HG03097 (cell line): ENCODE results near the gene UQCR11.
A peak's percentile ranks its signal among the peaks of the same experiment; 100 is the strongest.

Source experiments
- ATAC-seq: cut with Tn5 transposase; IDR thresholded peaks from one replicate; pipeline ENCODE4 v1.9.1; 2021; ENCODE audit not compliant: unreplicated experiment, low FRiP score

UQCR11 gene

DNA sequence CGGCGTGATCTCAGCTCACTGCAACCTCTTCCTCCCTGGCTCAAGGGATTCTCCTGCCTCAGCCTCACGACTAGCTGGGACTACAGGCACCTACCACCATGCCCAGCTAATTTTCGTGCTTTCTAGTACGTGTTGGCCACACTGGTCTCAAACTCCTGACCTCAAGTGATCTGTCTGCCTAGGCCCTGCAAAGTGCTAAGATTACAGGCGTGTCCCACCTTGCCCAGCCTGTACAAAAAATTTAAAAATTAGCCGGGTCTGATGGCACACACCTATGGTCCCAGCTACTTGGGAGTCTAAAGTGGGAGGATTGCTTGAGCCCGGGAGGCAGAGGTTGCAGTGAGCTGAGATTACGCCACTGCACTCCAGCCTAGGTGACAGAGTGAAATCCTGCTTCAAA is 32.5 kb downstream of the UQCR11 start:
- no peak for ATAC-seq

DNA sequence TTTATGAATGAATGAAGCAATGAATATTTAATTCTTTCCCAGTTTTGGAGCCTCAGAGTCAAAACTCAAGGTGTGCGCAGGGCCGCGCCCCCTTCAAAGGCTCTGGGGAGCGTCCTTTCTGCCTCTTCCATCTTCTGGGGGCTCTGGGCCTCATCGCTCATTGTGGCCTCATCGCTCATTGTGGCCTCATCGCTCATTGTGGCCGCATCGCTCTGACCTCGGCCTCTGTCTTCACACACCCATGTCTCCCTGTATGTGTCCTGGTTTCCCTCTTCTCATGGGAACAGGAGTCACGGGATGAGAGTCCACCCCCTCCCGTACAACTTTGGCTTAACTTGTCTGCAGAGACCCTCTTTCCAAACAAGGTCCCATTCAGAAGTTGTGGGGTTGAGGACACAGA is 33.9 kb downstream of the UQCR11 start:
- ATAC-seq = no peak

GRCh38 chr19:1570836-1571235 is 34.4 kb downstream of the UQCR11 start:
- no peak for ATAC-seq

DNA sequence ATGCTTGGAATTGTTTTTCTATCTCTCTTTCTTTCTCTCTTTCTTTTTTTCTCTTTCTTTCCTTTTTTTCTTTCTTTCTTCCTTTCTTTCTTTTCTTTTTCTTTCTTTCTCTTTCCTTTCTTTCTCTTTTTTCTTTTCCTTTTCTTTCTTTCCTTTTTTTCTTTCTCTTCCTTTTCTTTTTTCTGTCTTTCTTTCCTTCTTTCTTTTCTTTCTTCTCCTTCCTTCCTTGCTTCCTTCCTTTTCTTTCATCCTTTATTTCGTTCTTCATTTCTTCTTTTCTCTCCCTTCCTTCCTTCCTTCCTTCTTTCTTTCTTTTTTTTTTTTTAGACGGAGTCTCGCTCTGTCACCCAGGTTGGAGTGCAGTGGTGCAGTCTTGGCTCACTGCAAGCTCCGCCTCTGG is 35.3 kb downstream of the UQCR11 start:
- no peak for ATAC-seq

DNA sequence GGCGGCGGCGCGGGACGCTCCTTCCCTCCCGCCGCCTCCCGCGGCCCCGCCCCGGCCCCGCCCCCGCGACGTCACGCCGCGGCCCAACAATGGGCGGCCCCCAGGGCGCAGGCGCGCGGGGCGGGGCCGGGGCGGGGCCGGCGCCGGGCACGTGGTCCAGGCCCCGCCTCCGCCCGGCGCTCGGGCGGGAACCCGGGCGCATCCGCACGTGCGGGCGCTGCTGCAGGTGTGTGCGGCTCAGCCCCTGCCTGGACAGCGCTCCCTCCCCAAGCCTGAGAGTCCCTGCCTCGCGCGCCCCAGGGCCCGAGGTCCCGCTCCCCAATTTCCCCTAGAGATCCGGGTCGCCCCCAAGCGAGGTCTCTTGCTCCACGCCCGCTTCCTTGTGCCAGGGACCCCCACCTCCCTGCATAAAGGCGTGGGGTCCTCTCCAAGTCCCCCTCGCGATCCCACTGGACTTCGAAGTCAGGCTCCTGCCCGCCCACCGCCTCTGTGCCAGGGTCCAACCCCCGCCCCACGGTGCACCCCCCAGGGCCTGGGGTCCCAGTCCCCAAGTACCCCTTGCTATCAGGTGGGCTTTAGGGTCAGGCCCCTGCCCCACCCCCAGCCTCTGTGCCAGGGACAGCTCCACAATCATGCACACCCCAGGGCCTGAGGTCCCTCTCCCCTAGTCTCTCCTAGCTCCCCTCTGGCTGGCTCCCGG is 36.8 kb downstream of the UQCR11 start, which contains the start of gene MEX3D:
Gene MEX3D, minus strand, starts transcription at position 6 of the 700 bp plus-strand sequence. CDS start 267 bp downstream, outside the sequence.
- ATAC-seq = peak; percentile 58

- peak; percentile 6 for ATAC-seq
Observed at GRCh38 chr19:1567848-1568227, 37.4 kb downstream of the UQCR11 start.

DNA sequence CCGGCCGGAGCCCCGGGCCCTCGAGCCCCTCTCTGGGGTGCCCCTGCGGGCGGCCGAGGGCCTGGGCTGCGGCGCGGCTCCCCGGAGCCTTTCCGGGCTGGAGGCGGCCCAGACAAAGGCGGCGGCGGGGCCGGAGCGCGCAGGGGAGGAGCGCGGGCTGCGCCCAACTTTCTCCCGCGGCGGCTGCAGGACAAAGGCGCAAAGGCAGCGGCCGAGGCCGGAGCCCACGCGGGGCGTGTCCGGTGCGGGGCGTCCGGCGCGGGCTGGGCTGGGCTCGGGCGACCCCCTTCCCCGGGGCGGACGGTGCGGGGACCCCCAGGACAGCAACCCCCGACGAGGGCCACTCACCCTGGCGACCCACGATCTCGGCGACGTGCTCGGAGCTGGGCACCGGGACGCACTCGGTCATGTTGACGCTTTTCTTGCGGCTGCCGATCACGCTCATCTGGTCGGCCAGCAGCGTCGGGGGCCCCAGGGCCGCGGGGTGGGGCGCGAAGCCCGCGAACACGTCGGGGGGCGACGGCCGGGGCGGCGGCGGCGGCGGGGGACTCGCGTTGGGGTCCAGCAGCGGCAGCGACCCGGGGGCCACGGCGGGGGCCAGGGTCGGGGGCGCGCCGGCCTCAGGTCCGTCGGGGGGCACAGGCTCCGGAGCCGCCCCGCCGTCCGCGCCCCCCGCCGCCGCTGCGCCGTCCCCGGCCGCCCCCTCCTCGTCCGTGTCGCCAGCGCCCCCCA is 38.0 kb downstream of the UQCR11 start:
- ATAC-seq = no peak

- no peak for ATAC-seq
Observed at GRCh38 chr19:1566392-1567115, 38.7 kb downstream of the UQCR11 start.

DNA sequence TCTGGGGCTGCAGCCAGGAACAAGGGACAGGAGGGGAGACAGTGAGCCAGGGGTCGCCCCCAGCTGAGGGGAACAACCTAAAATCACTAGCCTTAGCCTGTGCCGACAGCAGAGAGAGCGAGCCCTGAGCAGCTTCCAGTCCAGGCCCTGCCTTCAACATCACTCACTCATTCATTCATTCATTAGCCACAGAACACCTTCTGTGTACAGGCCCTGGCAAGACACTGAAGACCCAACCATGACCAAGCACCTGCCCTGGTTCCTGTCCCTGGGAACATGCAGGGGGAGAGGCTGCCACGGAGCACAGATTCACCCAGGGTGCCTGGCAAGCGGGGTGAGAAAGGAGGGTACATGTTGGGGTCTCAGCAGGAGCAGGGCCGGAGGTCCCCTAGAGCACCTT is 42.0 kb downstream of the UQCR11 start:
- no peak for ATAC-seq

DNA sequence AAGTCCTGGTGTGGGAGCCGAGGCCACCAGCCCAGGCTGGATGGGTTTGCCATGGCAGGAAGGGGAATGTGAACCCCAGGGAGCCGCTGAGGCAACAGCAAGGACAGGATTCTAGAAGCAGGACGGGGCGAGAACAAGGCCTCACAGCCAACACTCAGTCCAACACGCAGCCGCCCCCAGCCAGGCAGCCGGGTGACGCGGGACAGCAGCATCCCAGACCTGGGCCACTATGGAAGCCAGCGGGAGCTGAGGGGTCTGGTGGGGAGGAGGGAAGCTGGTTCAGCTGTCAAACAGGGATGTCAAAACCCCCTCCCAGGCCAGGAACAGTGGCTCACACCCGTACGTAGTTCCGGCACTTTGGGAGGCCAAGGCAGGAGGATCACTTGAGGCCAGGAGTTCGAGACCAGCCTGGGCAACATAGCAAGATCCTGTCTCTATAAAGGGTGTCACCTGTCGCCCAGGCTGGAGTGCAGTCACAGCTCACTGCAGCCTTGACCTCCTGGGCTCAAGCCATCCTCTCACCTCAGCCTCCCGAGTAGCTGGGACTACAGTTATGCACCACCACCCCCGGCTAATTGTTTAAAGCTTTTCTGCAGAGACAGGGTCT is 43.9 kb downstream of the UQCR11 start:
- ATAC-seq = no peak

- ATAC-seq = no peak
Observed at GRCh38 chr19:1560286-1560882, 44.9 kb downstream of the UQCR11 start.

DNA sequence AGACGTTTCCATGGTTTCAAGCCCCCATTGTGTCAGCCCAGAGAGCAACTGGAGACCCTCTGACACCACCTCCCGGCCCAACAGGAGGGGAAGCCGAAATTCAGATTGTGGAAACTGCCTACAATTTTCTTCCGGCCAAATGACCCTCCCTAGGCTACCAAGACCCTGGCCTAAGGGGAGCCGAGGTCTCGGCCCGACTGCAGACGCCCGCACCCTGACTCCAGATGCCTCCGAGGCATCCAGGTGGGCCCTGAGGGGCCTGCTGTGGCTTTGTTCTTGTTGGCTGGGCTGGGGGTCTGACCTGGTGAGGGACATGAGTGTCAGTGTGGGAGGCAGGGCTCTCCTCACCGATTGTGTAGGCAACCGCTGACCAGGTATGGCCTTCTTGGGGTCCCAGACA is 46.7 kb downstream of the UQCR11 start:
- no peak for ATAC-seq

DNA sequence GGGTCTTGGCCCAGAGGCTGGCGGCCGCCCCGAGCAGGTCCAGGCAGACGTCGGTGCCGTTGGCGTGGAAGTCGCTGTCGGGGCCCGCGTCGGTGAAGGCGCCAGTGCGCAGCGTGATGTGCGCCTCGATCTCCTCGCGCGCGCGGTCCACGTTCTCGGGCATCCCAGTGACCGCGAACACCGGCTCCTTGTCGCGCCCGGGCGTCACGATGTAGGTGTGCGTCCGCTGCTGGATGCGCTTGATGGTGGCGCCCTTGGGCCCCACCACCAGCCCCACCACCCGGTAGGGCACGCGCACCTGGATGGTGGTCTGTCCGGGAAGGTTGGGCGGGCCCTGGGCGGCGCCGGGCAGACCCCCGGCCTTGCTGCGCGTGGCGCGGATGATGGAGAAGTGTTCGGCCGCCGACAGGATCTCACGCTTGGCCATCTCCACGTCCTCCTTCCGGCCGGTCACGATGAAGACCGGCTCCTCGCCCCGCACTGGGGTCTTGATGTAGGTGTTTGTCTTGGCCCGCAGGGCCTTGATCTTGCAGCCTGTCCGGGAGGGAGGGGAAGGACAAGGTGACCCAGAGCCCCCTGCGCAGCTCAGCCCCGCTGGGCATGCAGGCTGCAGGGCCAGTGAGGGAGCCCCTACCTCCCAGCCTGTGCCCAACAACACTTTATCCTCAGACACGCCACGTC is 48.7 kb downstream of the UQCR11 start:
- ATAC-seq = no peak

DNA sequence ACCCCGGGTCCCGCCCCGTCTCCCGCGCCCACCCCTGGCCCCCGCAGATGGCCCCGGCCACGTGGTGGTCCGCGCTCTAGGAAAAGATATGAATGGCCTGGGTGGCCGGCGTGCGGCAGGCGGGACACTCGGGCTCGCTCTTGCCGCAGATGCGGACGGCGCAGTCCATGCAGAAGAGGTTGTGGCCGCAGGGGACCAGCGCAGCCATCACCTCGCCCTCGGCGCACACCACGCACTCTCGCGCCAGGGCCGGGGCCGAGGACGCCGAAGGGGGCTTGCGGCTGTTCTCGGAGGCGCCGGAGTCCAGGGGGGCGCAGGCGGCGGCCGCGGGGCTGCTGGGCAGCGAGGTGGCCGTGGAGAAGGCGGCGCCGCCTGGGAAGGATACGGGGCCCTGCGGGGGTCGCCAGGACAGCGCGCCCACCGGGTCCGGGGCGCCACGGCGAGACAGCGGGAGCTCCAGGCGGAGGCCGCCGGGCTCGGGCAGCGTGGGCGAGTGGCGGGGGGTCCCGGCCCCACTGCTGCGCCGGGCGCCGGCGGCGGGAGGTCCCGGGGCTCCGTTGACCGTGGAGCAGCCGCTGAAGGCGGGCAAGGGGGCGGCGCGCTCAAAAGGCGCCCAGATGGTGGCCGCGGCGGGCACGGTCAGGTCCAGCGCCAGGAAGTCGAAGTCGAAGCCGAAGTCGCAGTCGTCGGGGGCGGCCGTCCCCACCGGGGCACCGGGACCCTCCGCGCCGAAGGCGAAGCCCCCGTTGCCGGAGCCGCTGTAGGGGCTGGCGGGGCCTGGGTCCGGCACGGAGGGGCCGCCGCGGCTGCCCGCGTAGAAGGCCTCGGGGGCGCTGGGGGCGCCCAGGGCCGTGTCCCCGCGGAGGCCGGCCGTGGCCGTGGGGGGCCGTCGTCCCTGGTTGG is 49.5 kb downstream of the UQCR11 start:
- ATAC-seq = no peak

DNA sequence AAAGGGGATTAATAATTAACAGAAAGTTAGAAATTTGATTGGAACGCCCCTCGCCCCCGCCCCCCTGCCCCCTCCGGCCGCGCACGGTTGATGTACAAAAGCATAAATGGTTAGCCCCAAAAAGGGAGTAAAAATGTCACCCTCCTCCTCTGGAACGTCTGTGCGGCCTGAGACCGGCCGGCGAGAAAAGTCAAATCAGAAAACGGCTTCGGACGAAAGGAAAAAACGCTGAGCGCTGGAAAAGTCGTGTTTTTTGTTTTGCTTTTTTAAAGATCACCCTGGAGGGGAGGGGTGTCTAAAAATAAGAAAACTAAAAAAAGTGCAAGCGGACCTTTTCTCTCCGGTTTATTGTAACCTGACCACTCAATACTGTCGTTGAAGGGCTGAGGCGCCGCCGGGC is 50.3 kb downstream of the UQCR11 start:
- no peak for ATAC-seq

- ATAC-seq = no peak
Observed at GRCh38 chr19:1553415-1553814, 51.8 kb downstream of the UQCR11 start.

- ATAC-seq = no peak
Observed at GRCh38 chr19:1551068-1552040, 53.9 kb downstream of the UQCR11 start.

DNA sequence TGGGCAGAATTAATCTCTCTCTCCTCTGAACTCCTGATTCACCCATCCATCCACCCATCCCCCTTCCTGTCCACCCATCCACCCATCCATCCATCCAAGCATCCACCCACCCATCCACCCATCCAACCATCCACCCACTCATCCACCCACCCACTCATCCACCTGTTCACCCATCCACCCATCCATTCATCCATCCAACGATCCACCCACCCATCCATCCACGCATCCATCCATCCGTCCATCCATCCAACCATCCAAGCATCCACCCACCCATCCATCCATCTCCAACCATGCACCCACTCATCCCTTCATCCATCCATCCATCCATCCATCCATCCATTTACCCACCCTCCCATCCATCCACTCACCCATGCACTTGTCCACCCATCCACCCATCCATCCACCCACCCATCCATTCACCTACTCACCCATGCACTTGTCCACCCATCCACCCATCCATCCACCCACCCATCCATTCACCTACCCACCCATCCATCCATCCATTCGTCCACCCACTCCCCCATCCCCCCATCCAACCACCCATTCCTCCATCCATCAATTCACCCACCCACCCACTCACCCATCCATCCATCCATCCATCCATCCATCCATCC is 55.8 kb downstream of the UQCR11 start:
- no peak for ATAC-seq
